Measurements from ENCODE around the gene PACC1. TPM values are rescaled to one million over a fixed set of nuclear protein-coding genes. Genes with fewer than 3 reads are reported as not detected.

The PACC1 gene
- total RNA-seq, 1 donor from 2014 or later: 2.6 TPM

GRCh38 chr1:212437179-212437798 is 22.6 kb upstream of the PACC1 start:
- no peak for DNase-seq
- H3K27me3 ChIP-seq (ENCODE audit: low read depth): no peaks in the 10 kb centered on the region
- peaks cover 36% of the 10 kb centered on the region for H3K4me1 ChIP-seq
- H3K4me3 ChIP-seq: no peak overlapping the region
- H3K27ac ChIP-seq (replicated peaks): no peak overlapping the region
- no peaks in the 10 kb centered on the region for H3K36me3 ChIP-seq
- intact Hi-C loops (cut with micrococcal nuclease): no loop called here
- H3K9me3 ChIP-seq (replicated peaks): no peaks in the 10 kb centered on the region
- no peak for TF ChIP-seq CTCF (IDR thresholded peaks at IDR 0.05; ENCODE audit: borderline replicate concordance)

- intact Hi-C loops (cut with micrococcal nuclease): no loop called here
- no peak overlapping the region for H3K4me3 ChIP-seq
- TF ChIP-seq CTCF (IDR thresholded peaks at IDR 0.05; ENCODE audit: borderline replicate concordance): no peak
- DNase-seq: no peak
- H3K27ac ChIP-seq (replicated peaks): no peak overlapping the region
- H3K36me3 ChIP-seq: no peaks in the 10 kb centered on the region
- H3K4me1 ChIP-seq: peaks cover 36% of the 10 kb centered on the region
- H3K9me3 ChIP-seq (replicated peaks): no peaks in the 10 kb centered on the region
- no peaks in the 10 kb centered on the region for H3K27me3 ChIP-seq (ENCODE audit: low read depth)
Measured at GRCh38 chr1:212434992-212435391, 20.3 kb upstream of the PACC1 start.

- Histone ChIP-seq H3K27ac (replicated peaks) (peak overlapping the region; percentile 92), H3K4me3 (peak overlapping the region; percentile 81), H3K4me1 (peaks cover 36% of the 10 kb centered on the region), H3K36me3 (no peaks in the 10 kb centered on the region), H3K27me3 (ENCODE audit: low read depth) (no peaks in the 10 kb centered on the region), H3K9me3 (replicated peaks) (no peaks in the 10 kb centered on the region)
- intact Hi-C loops (cut with micrococcal nuclease): no loop called here
- TF ChIP-seq CTCF (IDR thresholded peaks at IDR 0.05; ENCODE audit: borderline replicate concordance): no peak
- DNase-seq: no peak
Measured at GRCh38 chr1:212433577-212434462, 19.1 kb upstream of the PACC1 start.

- Histone ChIP-seq H3K9me3 (replicated peaks) (no peaks in the 10 kb centered on the region), H3K4me1 (peaks cover 36% of the 10 kb centered on the region), H3K27me3 (ENCODE audit: low read depth) (no peaks in the 10 kb centered on the region), H3K27ac (replicated peaks) (peak within 1 kb of the TSS; percentile 92), H3K36me3 (no peaks in the 10 kb centered on the region), H3K4me3 (peak within 1 kb of the TSS; percentile 81)
- no peak for TF ChIP-seq CTCF (IDR thresholded peaks at IDR 0.05; ENCODE audit: borderline replicate concordance)
- intact Hi-C loops (cut with micrococcal nuclease): no loop called here
- peak; percentile 88 for DNase-seq
Measured at GRCh38 chr1:212432661-212433576, 18.2 kb upstream of the PACC1 start, which contains the start of gene NENF. Gene NENF, plus strand, starts transcription at chr1:212432920. Its CDS starts 24 bp downstream, at chr1:212432944.

- no peak for TF ChIP-seq CTCF (IDR thresholded peaks at IDR 0.05; ENCODE audit: borderline replicate concordance)
- peaks cover 36% of the 10 kb centered on the region for H3K4me1 ChIP-seq
- H3K4me3 ChIP-seq: peak overlapping the region; percentile 81
- no peaks in the 10 kb centered on the region for H3K27me3 ChIP-seq (ENCODE audit: low read depth)
- no peaks in the 10 kb centered on the region for H3K36me3 ChIP-seq
- no peak for DNase-seq
- peak overlapping the region; percentile 92 for H3K27ac ChIP-seq (replicated peaks)
- no peaks in the 10 kb centered on the region for H3K9me3 ChIP-seq (replicated peaks)
- intact Hi-C loops (cut with micrococcal nuclease): no loop called here
Measured at GRCh38 chr1:212432272-212432660, 17.6 kb upstream of the PACC1 start.
